A549 (cell line): Measurements from ENCODE around the gene TBX1. TPM values are rescaled to one million over a fixed set of nuclear protein-coding genes. Genes with fewer than 3 reads are reported as not detected.

Experiments used
- ATAC-seq, 2 experiments: fragments of 200-7000 bp in 1 of 2; fragments of >200 bp in 1 of 2; cut with Nextera tagmentation in 1 of 2; cut with Tn5 transposase in 1 of 2; 3 replicates each; pipeline versions ENCODE4 v1.8.0 to v1.9.1; 2018 to 2020; ENCODE audit warnings: mild to moderate bottlenecking in 1 of 2, moderate library complexity in 1 of 2
- CTCF ChIA-PET: fragments of 300-600 bp; sonication (Branson Sonifier 250); formaldehyde crosslinking; extraction: SDS; loops from one replicate; lab custom pipeline; 2021; ENCODE audit warnings: antibody characterized with exemption, inconsistent platforms; lab: Yijun Ruan, JAX
- POLR2A ChIA-PET: fragments of 350-600 bp; formaldehyde crosslinking; extraction: SDS; loops from one replicate; lab custom pipeline; 2021; ENCODE audit warnings: antibody characterized with exemption, inconsistent platforms; lab: Yijun Ruan, JAX
- DNase-seq, 2 experiments: peaks; one replicate each; pipeline versions ENCODE4 v3.0.0 to v3.0.0-alpha.2; 2011 to 2016; ENCODE audit warnings: low read depth in 1 of 2, low spot score in 1 of 2
- FAIRE-seq: peaks from 2 replicates; lab custom pipeline; 2011; peaks lifted over from hg19 to GRCh38; lab: Jason Lieb, UNC
- H3K27ac ChIP-seq, 2 experiments: fragments of >200 bp; sonication (Bioruptor Twin); formaldehyde crosslinking; 3 replicates each; pipeline ENCODE4 v1.5.1; 2016 to 2017
- H3K4me1 ChIP-seq: fragments of >200 bp; sonication (Bioruptor Twin); formaldehyde crosslinking; 3 replicates; pipeline ENCODE4 v1.6.1; 2016
- H3K4me2 ChIP-seq: fragments of >200 bp; sonication (Bioruptor Twin); formaldehyde crosslinking; 3 replicates; pipeline ENCODE4 v1.6.1; 2016
- H3K4me3 ChIP-seq: fragments of >200 bp; sonication (Bioruptor Twin); formaldehyde crosslinking; 3 replicates; pipeline ENCODE4 v1.5.1; 2016
- H3K9me3 ChIP-seq: fragments of >200 bp; sonication (Bioruptor Twin); formaldehyde crosslinking; 3 replicates; pipeline ENCODE4 v1.6.1; 2016
- CEBPB ChIP-seq, 2 experiments: fragments of >200 bp in 1 of 2; sonication (Bioruptor Twin) in 1 of 2; formaldehyde crosslinking in 1 of 2; IDR thresholded peaks; 2 replicates each; pipeline ENCODE4 v1.6.1; 2012 to 2016
- CHD4 ChIP-seq: fragments of 200-600 bp; sonication (generic); IDR thresholded peaks from 2 replicates; pipeline ENCODE4 v1.6.1; 2016; ENCODE audit warnings: antibody characterized with exemption, mild to moderate bottlenecking, borderline replicate concordance
- EP300 ChIP-seq, 2 experiments: fragments of >200 bp; sonication (Bioruptor Twin); formaldehyde crosslinking; IDR thresholded peaks; 2 replicates in 1 of 2; 3 replicates in 1 of 2; pipeline ENCODE4 v1.6.1; 2016 to 2017
- ESRRA ChIP-seq: fragments of 150-350 bp; IDR thresholded peaks from 2 replicates; pipeline ENCODE4 v1.6.1; 2014; ENCODE audit warnings: mild to moderate bottlenecking, low read length, borderline replicate concordance
- FOSB ChIP-seq: fragments of 250-450 bp; sonication (Bioruptor Pico); IDR thresholded peaks from 2 replicates; pipeline ENCODE4 v1.5.0; 2020; ENCODE audit warnings: mild to moderate bottlenecking, moderate library complexity
- FOXS1 ChIP-seq: fragments of 250-450 bp; sonication (Bioruptor Pico); IDR thresholded peaks from 2 replicates; pipeline ENCODE4 v1.5.0; 2020; ENCODE audit warnings: mild to moderate bottlenecking, moderate library complexity
- GATA3 ChIP-seq: IDR thresholded peaks from 2 replicates; pipeline ENCODE4 v1.6.1; 2012; ENCODE audit warnings: borderline replicate concordance
- HOXA7 ChIP-seq: fragments of 250-450 bp; sonication (Bioruptor Pico); IDR thresholded peaks from 2 replicates; pipeline ENCODE4 v1.5.0; 2020; ENCODE audit warnings: mild to moderate bottlenecking, moderate library complexity
- HOXB5 ChIP-seq: fragments of 250-450 bp; sonication (Bioruptor Pico); IDR thresholded peaks from 2 replicates; pipeline ENCODE4 v1.5.0; 2020; ENCODE audit warnings: mild to moderate bottlenecking, moderate library complexity
- JUN ChIP-seq, 2 experiments: fragments of >200 bp; sonication (Bioruptor Twin); formaldehyde crosslinking; IDR thresholded peaks; 2 replicates in 1 of 2; 3 replicates in 1 of 2; pipeline ENCODE4 v1.6.1; 2016 to 2017
- JUNB ChIP-seq: fragments of >200 bp; sonication (Bioruptor Twin); formaldehyde crosslinking; IDR thresholded peaks from 2 replicates; pipeline ENCODE4 v1.6.1; 2016
- KDM5A ChIP-seq: fragments of 200-600 bp; sonication (generic); IDR thresholded peaks from 2 replicates; pipeline ENCODE4 v1.6.1; 2016; ENCODE audit warnings: antibody characterized with exemption, mild to moderate bottlenecking
- MAFK ChIP-seq: fragments of 450-650 bp; IDR thresholded peaks from 2 replicates; pipeline ENCODE4 v1.6.1; 2014; ENCODE audit not compliant: partially characterized antibody
- MAX ChIP-seq: IDR thresholded peaks from 2 replicates; pipeline ENCODE4 v1.6.1; 2012
- MAZ ChIP-seq: fragments of 150-350 bp; IDR thresholded peaks from 2 replicates; pipeline ENCODE4 v1.6.1; 2014; ENCODE audit warnings: antibody characterized with exemption, low read depth, low read length, borderline replicate concordance
- NPAS2 ChIP-seq: fragments of 250-450 bp; sonication (Bioruptor Pico); IDR thresholded peaks from 2 replicates; pipeline ENCODE4 v1.8.0; 2022; ENCODE audit warnings: mild to moderate bottlenecking, moderate library complexity, borderline replicate concordance
- NR3C1 ChIP-seq: fragments of >200 bp; sonication (Bioruptor Twin); formaldehyde crosslinking; IDR thresholded peaks from 3 replicates; pipeline ENCODE4 v1.6.1; 2017
- POLR2A ChIP-seq: IDR thresholded peaks from 2 replicates; pipeline ENCODE4 v1.6.1; 2012; ENCODE audit warnings: mild to moderate bottlenecking, low read length
- POLR2AphosphoS2 ChIP-seq: conservative IDR thresholded peaks from 2 replicates; pipeline ENCODE4 v1.6.1; 2012; ENCODE audit warnings: low read length, improper control_type of control experiment, inconsistent platforms
- RAD21 ChIP-seq, 2 experiments: fragments of >200 bp in 1 of 2; sonication (Bioruptor Twin) in 1 of 2; formaldehyde crosslinking in 1 of 2; IDR thresholded peaks in 1 of 2; conservative IDR thresholded peaks in 1 of 2; 2 replicates in 1 of 2; 3 replicates in 1 of 2; pipeline ENCODE4 v1.6.1; 2012 to 2018; ENCODE audit warnings: inconsistent platforms in 1 of 2
- RARB ChIP-seq: fragments of 250-450 bp; sonication (Bioruptor Pico); IDR thresholded peaks from 2 replicates; pipeline ENCODE4 v1.8.0; 2021; ENCODE audit warnings: mild to moderate bottlenecking, moderate library complexity
- RCOR1 ChIP-seq: fragments of 150-350 bp; IDR thresholded peaks from 2 replicates; pipeline ENCODE4 v1.6.1; 2014; ENCODE audit warnings: antibody characterized with exemption, low read length, low read depth
- USF2 ChIP-seq: fragments of 450-650 bp; IDR thresholded peaks from 2 replicates; pipeline ENCODE4 v1.6.1; 2014; ENCODE audit warnings: antibody characterized with exemption
- ZC3H11A ChIP-seq: fragments of 450-650 bp; IDR thresholded peaks from 2 replicates; pipeline ENCODE4 v1.6.1; 2014; ENCODE audit warnings: antibody characterized with exemption, mild to moderate bottlenecking
- ZNF302 ChIP-seq: fragments of 250-450 bp; sonication (Bioruptor Pico); IDR thresholded peaks from 2 replicates; pipeline ENCODE4 v1.9.0; 2021; ENCODE audit warnings: inconsistent platforms, mild to moderate bottlenecking, moderate library complexity
- ZSCAN20 ChIP-seq: fragments of 250-450 bp; sonication (Bioruptor Pico); IDR thresholded peaks from 2 replicates; pipeline ENCODE4 v1.8.0; 2022; ENCODE audit warnings: mild to moderate bottlenecking, moderate library complexity
- WGBS: methylation state at CpG from one replicate; pipeline ENCODE4 v1.1.6; 2017; ENCODE audit errors: missing lambda C conversion rate; 5-methylcytosine and 5-hydroxymethylcytosine counted together
- polyA plus RNA-seq, 4 experiments: library from polyadenylated mRNA; depleted of rRNA in 3 of 4; stranded (reverse); fragments of >200 nt; fragmentation: RNase III in 1 of 4; extraction: RNeasy Plus Mini Kit Qiagen cat#74134 plus additional on column Dnase treatment in 1 of 4; gene quantifications; 2 replicates in 3 of 4; 3 replicates in 1 of 4; pipeline ENCODE4 v1.2.3, GENCODE V29; 2011 to 2017
- TF ChIP-seq, protein P1 (sequence below): fragments of 250-450 bp; sonication (Bioruptor Pico); IDR thresholded peaks from 2 replicates; pipeline ENCODE4 v1.5.0; 2020; ENCODE audit warnings: low read depth, mild to moderate bottlenecking, moderate library complexity

Gene TBX1
- polyA plus RNA-seq, 2 of the 4 experiments (the other 2 are of a cell fraction): 0.30 to 2.8 TPM

DNA sequence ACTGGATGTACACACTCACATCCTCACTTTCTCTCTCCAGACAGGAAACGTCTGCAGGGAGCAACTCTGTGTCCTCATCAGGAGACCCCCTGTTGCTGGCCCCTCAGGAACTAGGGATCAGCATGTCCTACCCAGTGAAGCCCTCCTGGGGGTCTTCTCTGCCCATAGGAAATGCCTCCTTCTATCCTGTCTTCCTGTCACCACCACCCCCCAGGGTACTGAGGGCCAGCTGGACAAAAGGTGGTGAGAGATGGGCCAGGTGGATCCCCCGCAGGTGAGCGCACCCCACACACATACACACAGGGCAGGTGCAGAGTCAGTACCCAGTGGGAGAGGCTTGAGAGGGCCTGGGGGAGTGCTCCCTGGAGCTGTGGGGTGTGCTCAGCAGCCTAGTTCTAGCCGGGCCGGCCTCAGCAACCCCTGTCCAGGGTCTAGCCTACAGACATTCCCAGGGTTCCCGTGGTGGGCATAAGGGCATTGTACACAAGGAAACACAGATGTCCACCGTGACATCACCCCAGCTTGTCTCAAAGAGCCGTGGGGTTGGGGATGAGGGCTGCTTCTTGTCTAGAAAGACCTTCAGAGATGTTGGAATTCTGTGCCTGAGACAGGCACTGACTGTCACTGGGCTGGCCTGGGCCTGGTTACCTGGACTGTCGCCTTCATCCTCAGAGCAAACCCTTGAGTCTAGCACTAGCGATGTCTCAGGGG lies 28.0 kb upstream of the TBX1 start:
- POLR2A ChIA-PET: no interaction called here
- ATAC-seq: no peak
- Histone ChIP-seq H3K4me1 (no peaks in the 10 kb centered on the region), H3K9me3 (no peaks in the 10 kb centered on the region), H3K27ac (no peak overlapping the region), H3K4me3 (no peak overlapping the region), H3K4me2 (no peak overlapping the region)
- no peak for DNase-seq
- 55% methylated on average over 1 of the region's 10 CpGs for whole genome bisulfite sequencing
- no peak for FAIRE-seq
- TF ChIP-seq CHD4: no peak
- no peak for TF ChIP-seq RARB (CRISPR knock-in tag)
- TF ChIP-seq USF2: no peak
- TF ChIP-seq RAD21 (conservative IDR thresholded peaks at IDR 0.05 in 1 of 2, IDR thresholded peaks at IDR 0.05 in 1 of 2): no peak
- TF ChIP-seq, protein P1, sequence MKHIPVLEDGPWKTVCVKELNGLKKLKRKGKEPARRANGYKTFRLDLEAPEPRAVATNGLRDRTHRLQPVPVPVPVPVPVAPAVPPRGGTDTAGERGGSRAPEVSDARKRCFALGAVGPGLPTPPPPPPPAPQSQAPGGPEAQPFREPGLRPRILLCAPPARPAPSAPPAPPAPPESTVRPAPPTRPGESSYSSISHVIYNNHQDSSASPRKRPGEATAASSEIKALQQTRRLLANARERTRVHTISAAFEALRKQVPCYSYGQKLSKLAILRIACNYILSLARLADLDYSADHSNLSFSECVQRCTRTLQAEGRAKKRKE (CRISPR knock-in tag): no peak
- no peak for TF ChIP-seq ZC3H11A
- TF ChIP-seq ESRRA: no peak
- TF ChIP-seq GATA3: no peak
- TF ChIP-seq CEBPB (IDR thresholded peaks at IDR 0.05): no peak
- no peak for TF ChIP-seq ZNF302 (CRISPR knock-in tag)
- no peak for TF ChIP-seq JUNB
- TF ChIP-seq NPAS2 (CRISPR knock-in tag): no peak
- no peak for TF ChIP-seq MAFK
- TF ChIP-seq MAX: no peak
- TF ChIP-seq ZSCAN20 (CRISPR knock-in tag): no peak
- TF ChIP-seq FOSB (CRISPR knock-in tag): no peak
- no peak for TF ChIP-seq FOXS1 (CRISPR knock-in tag)
- CTCF ChIA-PET: interaction anchor here (1.2 to 8.4 kb wide), 8 partner anchors 8 to 222 kb away, joined by 3 to 215 read pairs (median 20); no protein-coding TSS in a partner anchor

GRCh38 chr22:19733755-19734154 lies 26.8 kb upstream of the TBX1 start:
- POLR2A ChIA-PET: no interaction called here
- Histone ChIP-seq H3K4me2 (no peak overlapping the region), H3K4me3 (no peak overlapping the region), H3K9me3 (no peaks in the 10 kb centered on the region), H3K4me1 (no peaks in the 10 kb centered on the region), H3K27ac (no peak overlapping the region)
- TF ChIP-seq ZC3H11A (no peak), RAD21 (conservative IDR thresholded peaks at IDR 0.05 in 1 of 2, IDR thresholded peaks at IDR 0.05 in 1 of 2) (no peak), HOXA7 (no peak), MAZ (no peak), CHD4 (no peak), RCOR1 (no peak), MAFK (no peak), RARB (CRISPR knock-in tag) (no peak), POLR2A (no peak), NR3C1 (no peak), EP300 (IDR thresholded peaks at IDR 0.05) (no peak), JUN (IDR thresholded peaks at IDR 0.05) (no peak), POLR2AphosphoS2 (no peak), KDM5A (no peak), HOXB5 (CRISPR knock-in tag) (no peak)
- FAIRE-seq: no peak
- CTCF ChIA-PET: interaction anchor here (2.4 to 8.4 kb wide), 3 partner anchors 10 to 220 kb away, joined by 6 to 215 read pairs (median 86); no protein-coding TSS in a partner anchor
- DNase-seq: no peak
- WGBS: 64% methylated on average over 5 of the region's 5 CpGs
- ATAC-seq: no peak
